ENCODE data around the gene PAQR6. TPM values are rescaled to one million over a fixed set of nuclear protein-coding genes. Genes with fewer than 3 reads are reported as not detected.
"Not testable (repeated sequence)": the region's sequence is repeated elsewhere in the genome, so short reads cannot be mapped to it uniquely, and the experiment has no call there.

Gene PAQR6
- total RNA-seq, 1 donor, result 0.43 TPM

- TF ChIP-seq CTCF (IDR thresholded peaks at IDR 0.05; ENCODE audit: insufficient read depth, low read depth, low read length), result no peak
- no peak for DNase-seq (ENCODE audit: low read depth)
Observed at GRCh38 chr1:156228501-156228900, 19.4 kb downstream of the PAQR6 start.

GRCh38 chr1:156226782-156227181 lies 21.1 kb downstream of the PAQR6 start:
- DNase-seq (ENCODE audit: low read depth), result no peak
- no peak for TF ChIP-seq CTCF (IDR thresholded peaks at IDR 0.05; ENCODE audit: insufficient read depth, low read depth, low read length)
- no peak overlapping the region for H3K4me3 ChIP-seq (ENCODE audit: low read depth, low read length)

More at GRCh38 chr1:156228501-156228900, 19.4 kb downstream of the PAQR6 start:
- H3K4me3 ChIP-seq (ENCODE audit: low read depth, low read length), result no peak overlapping the region

GRCh38 chr1:156226116-156226538 lies 21.7 kb downstream of the PAQR6 start:
- DNase-seq (ENCODE audit: low read depth), result no peak
- TF ChIP-seq CTCF (IDR thresholded peaks at IDR 0.05; ENCODE audit: insufficient read depth, low read depth, low read length), result no peak

GRCh38 chr1:156225677-156226014 lies 22.2 kb downstream of the PAQR6 start:
- H3K4me3 ChIP-seq (ENCODE audit: low read depth, low read length), result no peak overlapping the region
- TF ChIP-seq CTCF (IDR thresholded peaks at IDR 0.05; ENCODE audit: insufficient read depth, low read depth, low read length), result no peak
- no peak for DNase-seq (ENCODE audit: low read depth)

More at GRCh38 chr1:156226116-156226538, 21.7 kb downstream of the PAQR6 start:
- H3K4me3 ChIP-seq (ENCODE audit: low read depth, low read length), result no peak overlapping the region

- no peak overlapping the region for H3K4me3 ChIP-seq (ENCODE audit: low read depth, low read length)
- DNase-seq (ENCODE audit: low read depth), result no peak
- no peak for TF ChIP-seq CTCF (IDR thresholded peaks at IDR 0.05; ENCODE audit: insufficient read depth, low read depth, low read length)
Observed at GRCh38 chr1:156221986-156222692, 25.7 kb downstream of the PAQR6 start.

- no peak for DNase-seq (ENCODE audit: low read depth)
- H3K4me3 ChIP-seq (ENCODE audit: low read depth, low read length), result no peak overlapping the region
- TF ChIP-seq CTCF (IDR thresholded peaks at IDR 0.05; ENCODE audit: insufficient read depth, low read depth, low read length), result no peak
Observed at GRCh38 chr1:156220226-156220625, 27.6 kb downstream of the PAQR6 start.

GRCh38 chr1:156217871-156218270 lies 30.0 kb downstream of the PAQR6 start:
- no peak for TF ChIP-seq CTCF (IDR thresholded peaks at IDR 0.05; ENCODE audit: insufficient read depth, low read depth, low read length)
- H3K4me3 ChIP-seq (ENCODE audit: low read depth, low read length), result no peak overlapping the region
- DNase-seq (ENCODE audit: low read depth), result no peak

- DNase-seq (ENCODE audit: low read depth); H3K4me3 ChIP-seq (ENCODE audit: low read depth, low read length): not testable (repeated sequence)
Observed at GRCh38 chr1:156216361-156217086, 31.3 kb downstream of the PAQR6 start.

Measured in fibroblast of villous mesenchyme (primary cell).